IPS-NIHi7 (cell line): ENCODE data around the gene RPRD1B.
"Not testable (repeated sequence)": the region's sequence is repeated elsewhere in the genome, so short reads cannot be mapped to it uniquely, and the experiment has no call there.

Experiments used
- DNase-seq: peaks from one replicate; pipeline ENCODE4 v3.0.0; 2012; ENCODE audit warnings: mixed read lengths; ENCODE audit errors: extremely low spot score

RPRD1B gene

GRCh38 chr20:38001173-38001875 is 32.2 kb upstream of the RPRD1B start:
- no peak for DNase-seq

- no peak for DNase-seq
These were observed 31.6 kb upstream of the RPRD1B start for GRCh38 chr20:38001981-38002380.

- no peak for DNase-seq
These were observed 31.1 kb upstream of the RPRD1B start for GRCh38 chr20:38002422-38002821.

- DNase-seq, result no peak
These were observed 29.1 kb upstream of the RPRD1B start for GRCh38 chr20:38004416-38004815.

- no peak for DNase-seq
These were observed 27.6 kb upstream of the RPRD1B start for GRCh38 chr20:38005903-38006302.

GRCh38 chr20:38007526-38007925 is 26.0 kb upstream of the RPRD1B start:
- DNase-seq, result no peak

- DNase-seq, result no peak
These were observed 25.2 kb upstream of the RPRD1B start for GRCh38 chr20:38008233-38008944.

- not testable (repeated sequence) for DNase-seq
These were observed 24.1 kb upstream of the RPRD1B start for GRCh38 chr20:38009416-38009815.

- DNase-seq, result no peak
These were observed 21.9 kb upstream of the RPRD1B start for GRCh38 chr20:38011696-38012095.

GRCh38 chr20:38012332-38012731 is 21.2 kb upstream of the RPRD1B start:
- no peak for DNase-seq

- no peak for DNase-seq
These were observed 19.7 kb upstream of the RPRD1B start for GRCh38 chr20:38013887-38014286.

- DNase-seq, result no peak
These were observed 15.6 kb upstream of the RPRD1B start for GRCh38 chr20:38017959-38018358.

- DNase-seq, result no peak
These were observed 15.2 kb upstream of the RPRD1B start for GRCh38 chr20:38018385-38018784.

- no peak for DNase-seq
These were observed 12.3 kb upstream of the RPRD1B start for GRCh38 chr20:38021087-38021772.

- DNase-seq, result no peak
These were observed 10.2 kb upstream of the RPRD1B start for GRCh38 chr20:38023181-38024001.

- DNase-seq, result no peak
These were observed 9.1 kb upstream of the RPRD1B start for GRCh38 chr20:38024496-38024895.

GRCh38 chr20:38029453-38029852 is 4.1 kb upstream of the RPRD1B start:
- DNase-seq, result no peak

GRCh38 chr20:38031957-38032356 is 1.6 kb upstream of the RPRD1B start:
- no peak for DNase-seq

- no peak for DNase-seq
These were observed 789 bp upstream of the RPRD1B start for GRCh38 chr20:38032585-38033329.

- DNase-seq, result no peak
These were observed 633 bp downstream of the RPRD1B start for GRCh38 chr20:38034108-38034649.

- DNase-seq, result no peak
These were observed 1.4 kb downstream of the RPRD1B start for GRCh38 chr20:38034961-38035360.
